Sigmoid colon (tissue), 4 donors: ENCODE results near the gene IL17RD.

Source experiments
- POLR2A ChIP-seq, 2 donors: fragments of 450-650 bp; IDR thresholded peaks; one replicate each; pipeline ENCODE4 v1.6.1; 2016; ENCODE audit warnings: antibody characterized with exemption in 2 of 2, mild to moderate bottlenecking in 2 of 2, moderate library complexity in 2 of 2
- POLR2AphosphoS5 ChIP-seq, 4 donors: sonication (generic); formaldehyde crosslinking; IDR thresholded peaks; one replicate each; pipeline ENCODE4 v1.6.1; 2017; ENCODE audit warnings: antibody characterized with exemption in 4 of 4
- TF ChIP-seq, protein P1 (sequence below), 4 experiments: fragments of 450-650 bp in 3 of 4; fragments of 200-600 bp in 1 of 4; IDR thresholded peaks; one replicate each; pipeline ENCODE4 v1.5.1; 2016 to 2019; ENCODE audit warnings: antibody characterized with exemption in 4 of 4, mild to moderate bottlenecking in 3 of 4, moderate library complexity in 2 of 4

DNA sequence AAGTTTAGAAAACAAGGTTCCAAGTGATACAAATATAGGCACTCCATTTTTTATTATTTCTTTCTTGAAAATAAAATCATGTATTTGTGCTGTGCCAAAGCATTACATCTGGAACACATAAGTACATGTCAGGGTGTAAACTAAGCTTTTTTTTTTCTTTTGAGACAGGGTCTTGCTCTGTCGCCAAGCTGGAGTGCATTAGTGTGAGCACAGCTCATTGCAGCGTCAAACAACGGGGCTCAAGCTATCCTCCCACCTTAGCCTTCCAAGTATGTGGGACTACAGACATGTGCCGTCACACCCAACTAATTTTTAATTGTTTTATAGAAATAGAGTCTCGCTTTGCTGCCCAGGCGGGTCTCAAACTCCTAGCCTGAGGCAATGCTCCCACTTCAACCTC is 95.7 kb downstream of the IL17RD start:
- TF ChIP-seq, protein P1, sequence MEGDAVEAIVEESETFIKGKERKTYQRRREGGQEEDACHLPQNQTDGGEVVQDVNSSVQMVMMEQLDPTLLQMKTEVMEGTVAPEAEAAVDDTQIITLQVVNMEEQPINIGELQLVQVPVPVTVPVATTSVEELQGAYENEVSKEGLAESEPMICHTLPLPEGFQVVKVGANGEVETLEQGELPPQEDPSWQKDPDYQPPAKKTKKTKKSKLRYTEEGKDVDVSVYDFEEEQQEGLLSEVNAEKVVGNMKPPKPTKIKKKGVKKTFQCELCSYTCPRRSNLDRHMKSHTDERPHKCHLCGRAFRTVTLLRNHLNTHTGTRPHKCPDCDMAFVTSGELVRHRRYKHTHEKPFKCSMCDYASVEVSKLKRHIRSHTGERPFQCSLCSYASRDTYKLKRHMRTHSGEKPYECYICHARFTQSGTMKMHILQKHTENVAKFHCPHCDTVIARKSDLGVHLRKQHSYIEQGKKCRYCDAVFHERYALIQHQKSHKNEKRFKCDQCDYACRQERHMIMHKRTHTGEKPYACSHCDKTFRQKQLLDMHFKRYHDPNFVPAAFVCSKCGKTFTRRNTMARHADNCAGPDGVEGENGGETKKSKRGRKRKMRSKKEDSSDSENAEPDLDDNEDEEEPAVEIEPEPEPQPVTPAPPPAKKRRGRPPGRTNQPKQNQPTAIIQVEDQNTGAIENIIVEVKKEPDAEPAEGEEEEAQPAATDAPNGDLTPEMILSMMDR (IDR thresholded peaks at IDR 0.05), result no peak
- TF ChIP-seq POLR2A (IDR thresholded peaks at IDR 0.05) (no peak), POLR2AphosphoS5 (IDR thresholded peaks at IDR 0.05) (no peak)
